SK-N-SH (cell line): ENCODE results near the gene MRPL32. TPM values are rescaled to one million over a fixed set of nuclear protein-coding genes. Genes with fewer than 3 reads are reported as not detected.

Experiments used
- CTCF ChIA-PET: fragments of 300-600, 350-600 bp; formaldehyde crosslinking; extraction: SDS; loops from one replicate; lab custom pipeline; 2021; lab: Yijun Ruan, JAX
- POLR2A ChIA-PET: fragments of 350-600 bp; sonication (Branson Sonifier 250); formaldehyde crosslinking; extraction: SDS; loops from one replicate; lab custom pipeline; 2020; ENCODE audit warnings: antibody characterized with exemption, inconsistent platforms; lab: Yijun Ruan, JAX
- DNase-seq: peaks from one replicate; pipeline ENCODE4 v3.0.0; 2012
- H2AFZ ChIP-seq: fragments of 200-600 bp; sonication (generic); 2 replicates; pipeline ENCODE4 v1.8.1; 2016; ENCODE audit warnings: antibody characterized with exemption, mild to moderate bottlenecking, low read depth
- H3F3A ChIP-seq: fragments of 200-600 bp; sonication (generic); replicated peaks from 2 replicates; pipeline ENCODE3; 2016; ENCODE audit warnings: antibody characterized with exemption, mild to moderate bottlenecking; ENCODE audit not compliant: insufficient read depth
- H3K27ac ChIP-seq, 2 experiments: fragments of 200-500 bp in 1 of 2; fragments of 200-600 bp in 1 of 2; sonication (Bioruptor generic) in 1 of 2; sonication (generic), shearing (Covaris generic) in 1 of 2; 2 replicates each; pipeline versions ENCODE4 v1.5.1 to v1.6.1; 2014 to 2016; ENCODE audit warnings: low read depth in 2 of 2, inconsistent platforms in 1 of 2, low read length in 1 of 2, mild to moderate bottlenecking in 1 of 2, mixed read lengths in 1 of 2
- H3K27me3 ChIP-seq: fragments of 200-600 bp; sonication (generic), shearing (Covaris generic); 2 replicates; pipeline ENCODE4 v1.6.1; 2016; ENCODE audit warnings: mixed run types; ENCODE audit not compliant: insufficient read depth
- H3K36me3 ChIP-seq, 2 experiments: fragments of 200-500 bp in 1 of 2; fragments of 200-600 bp in 1 of 2; sonication (Bioruptor generic) in 1 of 2; sonication (generic) in 1 of 2; replicated peaks in 1 of 2; 2 replicates each; pipeline versions ENCODE3 to v1.5.1; 2014 to 2016; ENCODE audit warnings: low read length in 1 of 2, mild to moderate bottlenecking in 1 of 2; ENCODE audit not compliant: insufficient read depth in 2 of 2, control insufficient read depth in 1 of 2
- H3K4me1 ChIP-seq, 2 experiments: fragments of 200-500 bp in 1 of 2; fragments of 200-600 bp in 1 of 2; sonication (Bioruptor generic) in 1 of 2; sonication (generic), shearing (Covaris generic) in 1 of 2; 2 replicates each; pipeline versions ENCODE4 v1.5.1 to v1.6.1; 2014 to 2016; ENCODE audit warnings: low read depth in 1 of 2, low read length in 1 of 2, mixed run types in 1 of 2; ENCODE audit not compliant: insufficient read depth in 2 of 2, control insufficient read depth in 1 of 2
- H3K4me2 ChIP-seq: fragments of 200-600 bp; sonication (generic), shearing (Covaris generic); 2 replicates; pipeline ENCODE4 v1.6.1; 2017; ENCODE audit warnings: mixed run types
- H3K4me3 ChIP-seq, 2 experiments: fragments of 200-500 bp in 1 of 2; fragments of 200-600 bp in 1 of 2; sonication (Bioruptor generic) in 1 of 2; sonication (generic), shearing (Covaris generic) in 1 of 2; 2 replicates each; pipeline versions ENCODE4 v1.5.1 to v1.8.1; 2014 to 2016; ENCODE audit warnings: low read depth in 2 of 2, inconsistent platforms in 1 of 2, low read length in 1 of 2, mild to moderate bottlenecking in 1 of 2, mixed read lengths in 1 of 2, moderate library complexity in 1 of 2
- H3K79me2 ChIP-seq: fragments of 200-600 bp; sonication (generic); 2 replicates; pipeline ENCODE4 v1.8.1; 2017; ENCODE audit warnings: mild to moderate bottlenecking; ENCODE audit not compliant: insufficient read depth
- H3K9ac ChIP-seq: fragments of 200-600 bp; sonication (generic); 2 replicates; pipeline ENCODE4 v1.6.1; 2017; ENCODE audit warnings: mixed run types
- H3K9me2 ChIP-seq: fragments of 200-600 bp; sonication (generic); 2 replicates; pipeline ENCODE4 v1.6.1; 2017; ENCODE audit warnings: mixed run types
- H3K9me3 ChIP-seq: fragments of 200-600 bp; sonication (generic); 2 replicates; pipeline ENCODE4 v1.6.1; 2017; ENCODE audit warnings: mixed run types, mild to moderate bottlenecking, moderate library complexity
- H4K20me1 ChIP-seq: fragments of 200-600 bp; sonication (generic); 2 replicates; pipeline ENCODE4 v1.6.1; 2017; ENCODE audit warnings: mild to moderate bottlenecking, mixed run types; ENCODE audit not compliant: insufficient read depth
- CHD2 ChIP-seq: fragments of 150-350 bp; IDR thresholded peaks from 2 replicates; pipeline ENCODE4 v1.6.1; 2018; ENCODE audit warnings: low read length; ENCODE audit not compliant: partially characterized antibody
- CTCF ChIP-seq: fragments of 200-600 bp; sonication (generic); IDR thresholded peaks from 2 replicates; pipeline ENCODE4 v1.6.1; 2017; ENCODE audit warnings: antibody characterized with exemption, mild to moderate bottlenecking, moderate library complexity
- EP300 ChIP-seq, 2 experiments: IDR thresholded peaks; 2 replicates each; pipeline versions ENCODE4 v1.4.0 to v1.6.1; 2012; ENCODE audit warnings: borderline replicate concordance in 1 of 2, low read depth in 1 of 2, low read length in 1 of 2
- EZH2phosphoT487 ChIP-seq: fragments of 200-600 bp; sonication (generic); IDR thresholded peaks from 2 replicates; pipeline ENCODE4 v1.6.1; 2017; ENCODE audit warnings: low read depth, mixed run types, mild to moderate bottlenecking, antibody characterized with exemption, moderate library complexity, borderline replicate concordance
- FOXM1 ChIP-seq: IDR thresholded peaks from 2 replicates; pipeline ENCODE4 v1.4.0; 2012; ENCODE audit warnings: low read depth, mild to moderate bottlenecking
- GATA2 ChIP-seq: sonication (generic); formaldehyde crosslinking; IDR thresholded peaks from 2 replicates; pipeline ENCODE4 v1.5.0; 2020; ENCODE audit warnings: mild to moderate bottlenecking, missing genetic modification reagents
- JUND ChIP-seq: IDR thresholded peaks from 2 replicates; pipeline ENCODE4 v1.4.0; 2012
- MAX ChIP-seq: IDR thresholded peaks from 2 replicates; pipeline ENCODE4 v1.4.0; 2012; ENCODE audit warnings: low read depth
- MEF2A ChIP-seq: IDR thresholded peaks from 2 replicates; pipeline ENCODE4 v1.4.0; 2012; ENCODE audit warnings: low read depth, borderline replicate concordance
- NFIC ChIP-seq: IDR thresholded peaks from 2 replicates; pipeline ENCODE4 v1.4.0; 2012; ENCODE audit warnings: borderline replicate concordance
- REST ChIP-seq: IDR thresholded peaks from 2 replicates; pipeline ENCODE4 v1.6.1; 2012; ENCODE audit warnings: mild to moderate bottlenecking, low read depth, low read length, moderate library complexity
- RFX5 ChIP-seq: IDR thresholded peaks from 2 replicates; pipeline ENCODE4 v1.6.1; 2012; ENCODE audit warnings: mild to moderate bottlenecking, improper control_type of control experiment, low read length
- RXRA ChIP-seq: IDR thresholded peaks from 2 replicates; pipeline ENCODE4 v1.4.0; 2012; ENCODE audit warnings: low read depth, mild to moderate bottlenecking, borderline replicate concordance
- SIN3A ChIP-seq: IDR thresholded peaks from 2 replicates; pipeline ENCODE4 v1.6.1; 2012; ENCODE audit warnings: low read depth, mild to moderate bottlenecking, low read length, moderate library complexity, borderline replicate concordance
- TCF12 ChIP-seq: IDR thresholded peaks from 2 replicates; pipeline ENCODE4 v1.4.0; 2012
- TEAD4 ChIP-seq: IDR thresholded peaks from 2 replicates; pipeline ENCODE4 v1.4.0; 2012; ENCODE audit warnings: mild to moderate bottlenecking, borderline replicate concordance; ENCODE audit not compliant: insufficient read depth
- USF1 ChIP-seq: IDR thresholded peaks from 2 replicates; pipeline ENCODE4 v1.4.0; 2012; ENCODE audit warnings: low read depth, borderline replicate concordance
- WGBS: methylation state at CpG from one replicate; pipeline ENCODE4 v1.1.6; 2017; ENCODE audit warnings: low lambda C conversion rate; 5-methylcytosine and 5-hydroxymethylcytosine counted together
- polyA plus RNA-seq, 3 experiments: library from polyadenylated mRNA; depleted of rRNA; stranded (reverse); fragments of >200 nt; gene quantifications; 2 replicates each; pipeline ENCODE4 v1.2.3, GENCODE V29; 2012

MRPL32 gene
- polyA plus RNA-seq, 1 of the 3 experiments (the other 2 are of a cell fraction) = 73.1 TPM

- peaks cover 0 to 3% of the 10 kb centered on the region in 2 experiments; a peak in 1 of 4 replicates for H3K4me1 ChIP-seq
- no peak for TF ChIP-seq TEAD4
- TF ChIP-seq EP300 (IDR thresholded peaks at IDR 0.05; ENCODE audit: borderline replicate concordance in 1 of 2, low read depth in 1 of 2, low read length in 1 of 2) = no peak
- H3F3A ChIP-seq = peaks cover 8% of the 10 kb centered on the region
- H3K27me3 ChIP-seq = no peaks in the 10 kb centered on the region
- H3K4me2 ChIP-seq = no peak overlapping the region
- DNase-seq = no peak
- H3K9ac ChIP-seq = no peak overlapping the region
- H3K9me2 ChIP-seq = no peaks in the 10 kb centered on the region
- H4K20me1 ChIP-seq = no peaks in the 10 kb centered on the region
- WGBS = 22% methylated on average over 2 of the region's 2 CpGs
- CTCF ChIA-PET = interaction anchor here (0.8 kb wide), 1 partner anchor 27 kb away, joined by 3 read pairs; no protein-coding TSS in a partner anchor
- H3K27ac ChIP-seq = no peak overlapping the region
- H3K36me3 ChIP-seq = no peaks in the 10 kb centered on the region
- H3K79me2 ChIP-seq = no peaks in the 10 kb centered on the region
- no peaks in the 10 kb centered on the region for H3K9me3 ChIP-seq
- POLR2A ChIA-PET = no interaction called here
- H2AFZ ChIP-seq = no peak overlapping the region
- no peak overlapping the region for H3K4me3 ChIP-seq
Observed at GRCh38 chr7:42967391-42967790, 35.2 kb downstream of the MRPL32 start.

- H3K4me3 ChIP-seq = peak overlapping the region in 1 of 2 experiments; percentile 34; a peak in 2 of 4 replicates
- no peaks in the 10 kb centered on the region for H3K36me3 ChIP-seq
- peak overlapping the region; percentile 31 to 71; a peak in 3 of 4 replicates for H3K27ac ChIP-seq
- no peaks in the 10 kb centered on the region for H3K9me3 ChIP-seq
- H3K4me1 ChIP-seq = peaks cover 0 to 13% of the 10 kb centered on the region in 2 experiments; a peak in 1 of 4 replicates
- H3K4me2 ChIP-seq = peak overlapping the region; percentile 70
- H3K79me2 ChIP-seq = no peaks in the 10 kb centered on the region
- 3% methylated on average over 5 of the region's 5 CpGs for WGBS
- H3K9me2 ChIP-seq = no peaks in the 10 kb centered on the region
- ChIA-PET POLR2A (interaction anchor here (1.3 kb wide), 1 partner anchor 27 kb away, joined by 5 read pairs; no protein-coding TSS in a partner anchor), CTCF (interaction anchor here (2.1 kb wide), 1 partner anchor 13 kb away, joined by 9 read pairs; no protein-coding TSS in a partner anchor)
- peak overlapping the region; percentile 96 for H2AFZ ChIP-seq
- H3K9ac ChIP-seq = no peak overlapping the region; the same call in 1 of the 2 replicates
- no peaks in the 10 kb centered on the region for H3K27me3 ChIP-seq
- peak; percentile 16 for DNase-seq
- H3F3A ChIP-seq = peaks cover 23% of the 10 kb centered on the region
- no peaks in the 10 kb centered on the region for H4K20me1 ChIP-seq
- TF ChIP-seq CTCF = no peak
- TF ChIP-seq REST = no peak
- TF ChIP-seq NFIC = peak; percentile 65
- TF ChIP-seq EZH2phosphoT487 = no peak
- no peak for TF ChIP-seq FOXM1
- TF ChIP-seq SIN3A = no peak
- TF ChIP-seq MEF2A = peak; percentile 48; the same call in 1 of the 2 replicates
- no peak for TF ChIP-seq JUND
- peak; percentile 97 for TF ChIP-seq USF1
- TF ChIP-seq TCF12 = peak; percentile 90
- 0 out of 4 replicates have a peak, but pooled peaks of 1 of the 2 experiments have one; percentile 52 for TF ChIP-seq EP300 (IDR thresholded peaks at IDR 0.05; ENCODE audit: borderline replicate concordance in 1 of 2, low read depth in 1 of 2, low read length in 1 of 2)
- no peak for TF ChIP-seq GATA2 (CRISPR knock-in tag)
- TF ChIP-seq TEAD4 = peak; percentile 46; the same call in 1 of the 2 replicates
- peak; percentile 70 for TF ChIP-seq RXRA
- no peak for TF ChIP-seq CHD2
- TF ChIP-seq MAX = no peak; the same call in 1 of the 2 replicates
- TF ChIP-seq RFX5 = no peak
Observed at GRCh38 chr7:42972699-42973500, 40.7 kb downstream of the MRPL32 start.
